HL-60 (cell line): ENCODE measurements around the gene TBCK.

ENCODE experiments used
- DNase-seq, 2 experiments: peaks; one replicate each; pipeline ENCODE4 v3.0.0-alpha.2; 2010 to 2020; ENCODE audit warnings: low read depth in 1 of 2, low spot score in 1 of 2
- H3K27ac ChIP-seq: fragments of 250-450 bp; sonication (Bioruptor Pico); replicated peaks from 2 replicates; pipeline ENCODE4 v1.5.1; 2020; ENCODE audit warnings: mild to moderate bottlenecking, moderate library complexity
- H3K27me3 ChIP-seq: fragments of 250-450 bp; sonication (Bioruptor Pico); 2 replicates; pipeline ENCODE4 v1.5.1; 2021; ENCODE audit warnings: mild to moderate bottlenecking, moderate library complexity; ENCODE audit not compliant: insufficient read depth, poor library complexity, severe bottlenecking
- H3K4me3 ChIP-seq: replicated peaks from 2 replicates; pipeline ENCODE4 v1.5.1; 2011; ENCODE audit warnings: mild to moderate bottlenecking, control low read depth, low read length; ENCODE audit not compliant: insufficient read depth
- GABPA ChIP-seq: IDR thresholded peaks from 2 replicates; pipeline ENCODE4 v1.6.1; 2012; ENCODE audit warnings: low read depth
- POLR2AphosphoS5 ChIP-seq: IDR thresholded peaks from 2 replicates; pipeline ENCODE4 v1.6.1; 2012; ENCODE audit warnings: low read depth
- SPI1 ChIP-seq: IDR thresholded peaks from 2 replicates; pipeline ENCODE4 v1.6.1; 2012; ENCODE audit warnings: low read depth, mild to moderate bottlenecking, borderline replicate concordance
- TF ChIP-seq, protein P1 (sequence below): IDR thresholded peaks from 2 replicates; pipeline ENCODE4 v1.6.1; 2012; ENCODE audit warnings: low read depth; ENCODE audit not compliant: insufficient replicate concordance
- TF ChIP-seq, protein P2 (sequence below): IDR thresholded peaks from one replicate; pipeline ENCODE4 v1.5.1; 2011; ENCODE audit warnings: low read length, control low read depth, inconsistent platforms; ENCODE audit not compliant: insufficient read depth

Gene TBCK

GRCh38 chr4:106165351-106166010 lies 150.5 kb downstream of the TBCK start:
- Histone ChIP-seq H3K27me3 (no peaks in the 10 kb centered on the region), H3K27ac (no peak overlapping the region), H3K4me3 (no peak overlapping the region)
- no peak for DNase-seq
- TF ChIP-seq POLR2AphosphoS5, result no peak
- TF ChIP-seq, protein P1, sequence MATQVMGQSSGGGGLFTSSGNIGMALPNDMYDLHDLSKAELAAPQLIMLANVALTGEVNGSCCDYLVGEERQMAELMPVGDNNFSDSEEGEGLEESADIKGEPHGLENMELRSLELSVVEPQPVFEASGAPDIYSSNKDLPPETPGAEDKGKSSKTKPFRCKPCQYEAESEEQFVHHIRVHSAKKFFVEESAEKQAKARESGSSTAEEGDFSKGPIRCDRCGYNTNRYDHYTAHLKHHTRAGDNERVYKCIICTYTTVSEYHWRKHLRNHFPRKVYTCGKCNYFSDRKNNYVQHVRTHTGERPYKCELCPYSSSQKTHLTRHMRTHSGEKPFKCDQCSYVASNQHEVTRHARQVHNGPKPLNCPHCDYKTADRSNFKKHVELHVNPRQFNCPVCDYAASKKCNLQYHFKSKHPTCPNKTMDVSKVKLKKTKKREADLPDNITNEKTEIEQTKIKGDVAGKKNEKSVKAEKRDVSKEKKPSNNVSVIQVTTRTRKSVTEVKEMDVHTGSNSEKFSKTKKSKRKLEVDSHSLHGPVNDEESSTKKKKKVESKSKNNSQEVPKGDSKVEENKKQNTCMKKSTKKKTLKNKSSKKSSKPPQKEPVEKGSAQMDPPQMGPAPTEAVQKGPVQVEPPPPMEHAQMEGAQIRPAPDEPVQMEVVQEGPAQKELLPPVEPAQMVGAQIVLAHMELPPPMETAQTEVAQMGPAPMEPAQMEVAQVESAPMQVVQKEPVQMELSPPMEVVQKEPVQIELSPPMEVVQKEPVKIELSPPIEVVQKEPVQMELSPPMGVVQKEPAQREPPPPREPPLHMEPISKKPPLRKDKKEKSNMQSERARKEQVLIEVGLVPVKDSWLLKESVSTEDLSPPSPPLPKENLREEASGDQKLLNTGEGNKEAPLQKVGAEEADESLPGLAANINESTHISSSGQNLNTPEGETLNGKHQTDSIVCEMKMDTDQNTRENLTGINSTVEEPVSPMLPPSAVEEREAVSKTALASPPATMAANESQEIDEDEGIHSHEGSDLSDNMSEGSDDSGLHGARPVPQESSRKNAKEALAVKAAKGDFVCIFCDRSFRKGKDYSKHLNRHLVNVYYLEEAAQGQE, result no peak
- TF ChIP-seq, protein P2, sequence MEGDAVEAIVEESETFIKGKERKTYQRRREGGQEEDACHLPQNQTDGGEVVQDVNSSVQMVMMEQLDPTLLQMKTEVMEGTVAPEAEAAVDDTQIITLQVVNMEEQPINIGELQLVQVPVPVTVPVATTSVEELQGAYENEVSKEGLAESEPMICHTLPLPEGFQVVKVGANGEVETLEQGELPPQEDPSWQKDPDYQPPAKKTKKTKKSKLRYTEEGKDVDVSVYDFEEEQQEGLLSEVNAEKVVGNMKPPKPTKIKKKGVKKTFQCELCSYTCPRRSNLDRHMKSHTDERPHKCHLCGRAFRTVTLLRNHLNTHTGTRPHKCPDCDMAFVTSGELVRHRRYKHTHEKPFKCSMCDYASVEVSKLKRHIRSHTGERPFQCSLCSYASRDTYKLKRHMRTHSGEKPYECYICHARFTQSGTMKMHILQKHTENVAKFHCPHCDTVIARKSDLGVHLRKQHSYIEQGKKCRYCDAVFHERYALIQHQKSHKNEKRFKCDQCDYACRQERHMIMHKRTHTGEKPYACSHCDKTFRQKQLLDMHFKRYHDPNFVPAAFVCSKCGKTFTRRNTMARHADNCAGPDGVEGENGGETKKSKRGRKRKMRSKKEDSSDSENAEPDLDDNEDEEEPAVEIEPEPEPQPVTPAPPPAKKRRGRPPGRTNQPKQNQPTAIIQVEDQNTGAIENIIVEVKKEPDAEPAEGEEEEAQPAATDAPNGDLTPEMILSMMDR, result no peak
- TF ChIP-seq SPI1, result no peak
- no peak for TF ChIP-seq GABPA

DNA sequence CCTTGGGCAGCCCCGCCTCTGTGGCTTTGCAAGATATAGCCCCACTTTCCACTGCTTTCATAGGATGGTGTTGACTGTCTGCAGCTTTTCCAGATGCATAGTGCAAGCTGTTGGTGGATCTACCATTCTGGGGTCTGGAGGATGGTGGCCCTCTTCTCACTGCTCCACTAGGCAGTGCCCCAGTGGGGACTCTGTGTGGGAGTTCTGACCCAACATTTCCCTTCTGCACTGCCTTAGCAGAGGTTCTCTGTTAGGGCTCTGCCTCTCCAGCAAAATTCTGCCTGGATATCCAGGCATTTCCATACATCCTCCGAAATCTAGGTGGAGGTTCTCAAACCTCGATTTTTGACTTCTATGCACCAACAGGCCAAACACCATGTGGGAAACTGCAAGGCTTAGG lies 153.7 kb downstream of the TBCK start:
- no peak overlapping the region for H3K27ac ChIP-seq
- TF ChIP-seq GABPA (no peak), POLR2AphosphoS5 (no peak), SPI1 (no peak)
- TF ChIP-seq, protein P2, result no peak
- TF ChIP-seq, protein P1, result no peak
- DNase-seq, result no peak
- H3K4me3 ChIP-seq, result no peak overlapping the region
- H3K27me3 ChIP-seq, result no peaks in the 10 kb centered on the region

- H3K27ac ChIP-seq, result no peak overlapping the region
- DNase-seq, result peak in 1 of 2 experiments; percentile 1
- no peaks in the 10 kb centered on the region for H3K27me3 ChIP-seq
- H3K4me3 ChIP-seq, result no peak overlapping the region
- no peak for TF ChIP-seq GABPA
- no peak for TF ChIP-seq POLR2AphosphoS5
- TF ChIP-seq, protein P2, result no peak
- TF ChIP-seq, protein P1, result no peak
- 0 out of 2 replicates have a peak, but pooled peaks have one; percentile 7 for TF ChIP-seq SPI1
Measured at GRCh38 chr4:106160560-106160959, 155.4 kb downstream of the TBCK start.
